HL-60 (cell line): ENCODE results near the gene ZBTB8A.

Experiments
- DNase-seq, 2 experiments: peaks; one replicate each; pipeline ENCODE4 v3.0.0-alpha.2; 2010 to 2020; ENCODE audit warnings: low read depth in 1 of 2, low spot score in 1 of 2
- H3K27ac ChIP-seq: fragments of 250-450 bp; sonication (Bioruptor Pico); replicated peaks from 2 replicates; pipeline ENCODE4 v1.5.1; 2020; ENCODE audit warnings: mild to moderate bottlenecking, moderate library complexity
- H3K27me3 ChIP-seq: fragments of 250-450 bp; sonication (Bioruptor Pico); 2 replicates; pipeline ENCODE4 v1.5.1; 2021; ENCODE audit warnings: mild to moderate bottlenecking, moderate library complexity; ENCODE audit not compliant: insufficient read depth, poor library complexity, severe bottlenecking
- H3K4me3 ChIP-seq: replicated peaks from 2 replicates; pipeline ENCODE4 v1.5.1; 2011; ENCODE audit warnings: mild to moderate bottlenecking, control low read depth, low read length; ENCODE audit not compliant: insufficient read depth
- CTCF ChIP-seq: IDR thresholded peaks from one replicate; pipeline ENCODE4 v1.5.1; 2011; ENCODE audit warnings: low read length, control low read depth, inconsistent platforms; ENCODE audit not compliant: insufficient read depth
- GABPA ChIP-seq: IDR thresholded peaks from 2 replicates; pipeline ENCODE4 v1.6.1; 2012; ENCODE audit warnings: low read depth
- POLR2AphosphoS5 ChIP-seq: IDR thresholded peaks from 2 replicates; pipeline ENCODE4 v1.6.1; 2012; ENCODE audit warnings: low read depth
- REST ChIP-seq: IDR thresholded peaks from 2 replicates; pipeline ENCODE4 v1.6.1; 2012; ENCODE audit warnings: low read depth; ENCODE audit not compliant: insufficient replicate concordance
- SPI1 ChIP-seq: IDR thresholded peaks from 2 replicates; pipeline ENCODE4 v1.6.1; 2012; ENCODE audit warnings: low read depth, mild to moderate bottlenecking, borderline replicate concordance

Gene ZBTB8A

GRCh38 chr1:32494196-32494595, 45.0 kb upstream of the ZBTB8A start:
- H3K4me3 ChIP-seq, result no peak overlapping the region
- H3K27me3 ChIP-seq, result peaks cover 3% of the 10 kb centered on the region
- DNase-seq, result no peak
- TF ChIP-seq POLR2AphosphoS5 (no peak), GABPA (no peak), CTCF (no peak), REST (no peak), SPI1 (no peak)
- no peak overlapping the region for H3K27ac ChIP-seq

GRCh38 chr1:32494711-32495337, 44.4 kb upstream of the ZBTB8A start:
- Histone ChIP-seq H3K27me3 (peaks cover 3% of the 10 kb centered on the region), H3K4me3 (no peak overlapping the region), H3K27ac (no peak overlapping the region)
- no peak for TF ChIP-seq REST
- TF ChIP-seq SPI1, result no peak
- no peak for TF ChIP-seq GABPA
- TF ChIP-seq CTCF, result no peak
- no peak for TF ChIP-seq POLR2AphosphoS5
- no peak for DNase-seq

GRCh38 chr1:32496127-32496526, 43.1 kb upstream of the ZBTB8A start:
- peaks cover 3% of the 10 kb centered on the region for H3K27me3 ChIP-seq
- H3K4me3 ChIP-seq, result no peak overlapping the region
- TF ChIP-seq POLR2AphosphoS5 (no peak), SPI1 (no peak), GABPA (no peak), CTCF (no peak), REST (no peak)
- no peak for DNase-seq
- no peak overlapping the region for H3K27ac ChIP-seq
